GM18526 (cell line): Measurements from ENCODE around the gene ACOXL.

ENCODE experiments used
- POLR2A ChIP-seq: IDR thresholded peaks from 3 replicates; pipeline ENCODE4 v1.6.1; 2011; ENCODE audit not compliant: insufficient read length; ENCODE audit errors: extremely low read depth

The ACOXL gene

GRCh38 chr2:111118981-111119821 is 386.8 kb downstream of the ACOXL start:
- TF ChIP-seq POLR2A: no peak

DNA sequence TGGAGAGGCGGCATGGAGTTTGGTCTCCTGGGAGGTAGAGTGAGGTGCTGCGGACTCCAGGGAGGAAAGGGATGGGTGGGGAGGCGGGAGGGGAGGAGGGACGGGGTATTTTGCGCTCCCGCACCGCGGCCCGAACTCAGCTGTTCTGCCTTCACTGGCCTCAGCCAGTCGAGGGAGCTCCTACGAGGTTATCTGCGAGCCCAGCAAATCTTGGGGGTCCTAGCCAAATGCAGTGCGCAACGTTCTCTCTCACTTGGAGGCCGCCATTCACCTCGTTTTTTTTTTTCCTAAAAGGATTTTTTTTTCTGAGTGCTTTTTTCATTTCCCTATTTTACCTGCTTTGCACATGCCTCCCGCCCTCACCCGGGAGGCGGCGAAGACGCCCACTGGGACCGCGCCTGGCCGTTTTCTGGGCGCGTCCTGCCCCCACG is 387.5 kb downstream of the ACOXL start:
- TF ChIP-seq POLR2A: no peak

GRCh38 chr2:111120253-111121027 is 388.1 kb downstream of the ACOXL start, which contains the start of gene BCL2L11:
Gene BCL2L11 (plus strand): TSS chr2:111120914. CDS start chr2:111123746, 2,832 bp downstream.
- TF ChIP-seq POLR2A: peak; percentile 75

GRCh38 chr2:111121028-111121827 is 388.9 kb downstream of the ACOXL start:
- no peak for TF ChIP-seq POLR2A

DNA sequence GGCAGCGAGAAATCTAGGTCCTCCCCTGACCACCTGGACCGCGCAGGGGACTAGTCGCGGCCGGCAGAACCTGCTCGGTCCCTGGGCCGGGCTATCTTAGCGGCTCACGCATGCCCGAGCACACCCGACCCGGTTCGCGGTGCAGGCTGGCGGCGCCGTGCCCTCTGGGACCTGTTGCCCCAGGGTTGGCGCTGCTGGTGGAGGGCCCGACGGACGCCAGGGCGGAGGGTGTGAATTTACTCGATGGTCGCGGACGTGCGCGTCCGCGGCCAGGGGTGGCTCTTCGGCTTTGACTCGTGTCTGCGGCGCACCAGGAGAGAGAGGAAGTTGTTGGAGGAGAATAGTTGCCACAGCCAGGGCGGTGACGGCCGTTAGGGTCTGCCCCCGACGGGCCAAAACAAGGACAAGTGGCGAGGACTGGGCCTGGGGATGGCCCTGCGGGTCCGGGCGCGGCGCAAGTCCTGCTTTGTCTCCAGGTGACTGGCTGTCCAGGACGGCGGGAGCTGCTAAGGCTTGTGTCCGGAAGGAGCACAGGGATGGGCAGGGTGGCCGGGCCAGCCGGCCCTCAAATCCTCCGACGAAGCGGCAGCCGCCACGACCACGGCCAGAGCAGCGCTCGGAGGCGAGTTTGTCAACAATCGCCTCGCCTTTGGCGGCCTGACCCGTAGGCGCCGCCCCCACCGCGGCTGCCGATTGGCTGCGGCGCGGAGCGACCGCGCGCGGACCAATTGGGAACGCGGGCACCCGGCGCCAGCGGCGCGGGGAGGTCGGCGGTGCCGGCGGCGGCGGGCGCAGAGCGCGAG is 389.7 kb downstream of the ACOXL start:
- TF ChIP-seq POLR2A: no peak

DNA sequence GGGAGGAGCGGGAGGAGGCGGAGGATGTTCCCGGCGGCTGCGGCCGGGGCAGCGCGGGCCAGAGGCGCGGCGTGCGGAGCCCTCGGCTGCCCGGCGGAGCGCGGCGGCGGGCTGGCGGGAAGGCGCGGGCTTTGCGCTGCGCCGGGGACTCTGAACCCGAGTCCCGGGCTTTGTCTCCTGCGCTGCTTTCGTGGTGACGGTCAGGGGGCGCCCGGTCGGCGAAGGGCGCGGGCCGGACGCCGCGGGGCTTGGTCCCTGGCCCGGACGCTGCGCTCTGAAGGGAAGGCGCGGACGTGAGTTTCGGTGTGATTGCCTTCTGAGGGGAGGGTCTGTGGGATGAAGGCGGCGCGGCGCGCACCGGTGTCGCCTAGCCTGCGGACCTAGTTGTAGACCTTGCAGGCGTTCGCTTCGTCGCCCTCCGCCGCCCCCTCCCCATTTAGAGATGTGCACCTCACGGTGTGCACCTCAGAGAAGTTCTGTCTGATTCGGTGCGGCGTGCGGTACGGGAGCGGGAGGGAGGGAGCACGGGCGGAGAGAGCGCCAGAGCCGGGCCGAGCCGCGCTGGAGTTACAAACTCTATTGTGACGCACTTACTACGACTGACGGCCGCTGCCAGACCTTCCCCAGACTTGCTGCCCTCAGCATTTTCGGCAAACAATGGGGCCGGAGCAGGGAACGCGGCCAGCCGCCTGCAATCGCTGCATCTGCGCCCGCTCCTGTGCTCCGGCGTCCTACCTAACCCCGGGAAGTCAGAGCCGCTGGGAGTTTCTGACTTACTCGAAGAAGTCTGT is 390.5 kb downstream of the ACOXL start:
- TF ChIP-seq POLR2A: no peak

DNA sequence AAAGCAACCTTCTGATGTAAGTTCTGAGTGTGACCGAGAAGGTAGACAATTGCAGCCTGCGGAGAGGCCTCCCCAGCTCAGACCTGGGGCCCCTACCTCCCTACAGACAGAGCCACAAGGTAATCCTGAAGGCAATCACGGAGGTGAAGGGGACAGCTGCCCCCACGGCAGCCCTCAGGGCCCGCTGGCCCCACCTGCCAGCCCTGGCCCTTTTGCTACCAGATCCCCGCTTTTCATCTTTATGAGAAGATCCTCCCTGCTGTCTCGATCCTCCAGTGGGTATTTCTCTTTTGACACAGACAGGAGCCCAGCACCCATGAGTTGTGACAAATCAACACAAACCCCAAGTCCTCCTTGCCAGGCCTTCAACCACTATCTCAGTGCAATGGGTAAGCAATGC is 391.4 kb downstream of the ACOXL start:
- no peak for TF ChIP-seq POLR2A

DNA sequence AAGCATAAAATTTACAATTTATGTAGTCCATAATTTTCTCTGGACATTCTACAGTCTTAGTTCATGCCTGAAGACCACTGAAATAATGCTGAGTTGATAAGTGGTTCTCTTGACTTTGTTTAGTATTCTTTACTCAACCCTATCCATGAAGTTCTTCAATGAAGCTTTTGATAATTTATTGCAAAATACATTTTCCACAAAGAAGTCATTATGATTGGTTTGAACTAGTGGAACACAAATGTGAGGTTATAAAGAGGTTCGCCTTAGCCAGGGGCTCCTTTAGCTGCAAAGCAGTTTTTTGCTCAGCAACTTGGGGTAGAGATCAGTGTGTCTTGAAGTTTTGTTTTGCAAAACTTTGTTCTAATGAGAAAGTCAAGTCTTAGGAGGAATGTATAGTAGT is 394.2 kb downstream of the ACOXL start:
- TF ChIP-seq POLR2A: no peak

DNA sequence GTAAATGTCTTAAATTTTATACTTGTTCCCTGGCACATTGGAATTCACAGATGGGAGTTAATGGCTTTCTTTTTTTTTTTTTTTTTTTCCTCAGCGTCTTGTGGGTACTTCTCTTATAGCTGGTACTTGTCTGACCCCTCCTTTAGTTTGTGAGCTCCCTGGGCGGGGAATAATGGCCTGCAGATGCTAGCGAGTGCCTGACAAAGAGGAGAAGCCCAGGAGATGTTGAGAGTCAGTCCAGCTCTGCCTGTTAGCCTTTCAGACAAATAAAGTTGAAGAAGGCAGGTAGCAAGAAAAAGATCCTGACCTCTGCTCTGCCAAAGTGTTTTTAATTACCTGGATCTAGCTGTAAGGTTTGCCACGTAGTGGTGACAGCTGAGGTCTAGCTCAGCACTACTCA is 395.0 kb downstream of the ACOXL start:
- TF ChIP-seq POLR2A: no peak

DNA sequence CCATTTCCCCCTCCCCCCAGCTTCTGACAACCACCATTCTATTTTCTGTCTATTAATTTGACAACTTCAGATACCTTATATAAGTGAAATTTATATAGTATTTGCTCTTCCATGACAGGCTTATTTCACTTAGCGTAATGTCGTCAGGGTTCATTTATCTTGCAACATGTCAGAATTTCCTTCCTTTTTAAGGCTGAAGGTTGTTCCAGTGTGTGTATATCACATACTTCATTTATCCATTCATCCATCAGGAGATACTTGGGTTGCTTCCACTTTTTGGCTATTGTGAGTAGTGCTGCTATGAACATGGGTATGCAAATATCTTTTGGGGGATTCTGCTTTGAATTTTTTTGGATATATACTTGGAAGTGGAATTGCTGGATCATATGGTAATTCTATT is 395.7 kb downstream of the ACOXL start:
- no peak for TF ChIP-seq POLR2A

DNA sequence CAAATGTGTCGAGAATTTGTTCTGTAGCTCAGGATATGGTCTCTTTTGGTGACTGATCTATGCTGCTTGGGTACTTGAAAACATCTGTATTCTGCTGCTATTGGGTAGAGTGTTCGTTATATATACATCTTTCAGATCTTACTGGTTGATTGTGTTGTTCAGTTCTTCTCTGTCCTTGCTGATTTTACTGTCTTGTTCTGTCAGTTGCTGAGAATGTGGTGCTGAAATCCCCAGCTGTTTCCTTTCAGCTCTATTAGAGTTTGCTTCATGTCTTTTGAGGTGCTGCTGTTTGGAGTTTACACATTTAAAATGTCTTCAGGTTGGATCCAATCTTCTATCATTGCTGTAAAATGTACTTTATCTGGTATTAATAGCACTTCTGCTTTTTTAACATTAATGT is 401.2 kb downstream of the ACOXL start:
- TF ChIP-seq POLR2A: no peak

- no peak for TF ChIP-seq POLR2A
Measured at GRCh38 chr2:111134055-111134454, 401.7 kb downstream of the ACOXL start.

- TF ChIP-seq POLR2A: no peak
Measured at GRCh38 chr2:111135237-111135909, 403.0 kb downstream of the ACOXL start.
